Measurements from ENCODE around the gene STK38L.

DNA sequence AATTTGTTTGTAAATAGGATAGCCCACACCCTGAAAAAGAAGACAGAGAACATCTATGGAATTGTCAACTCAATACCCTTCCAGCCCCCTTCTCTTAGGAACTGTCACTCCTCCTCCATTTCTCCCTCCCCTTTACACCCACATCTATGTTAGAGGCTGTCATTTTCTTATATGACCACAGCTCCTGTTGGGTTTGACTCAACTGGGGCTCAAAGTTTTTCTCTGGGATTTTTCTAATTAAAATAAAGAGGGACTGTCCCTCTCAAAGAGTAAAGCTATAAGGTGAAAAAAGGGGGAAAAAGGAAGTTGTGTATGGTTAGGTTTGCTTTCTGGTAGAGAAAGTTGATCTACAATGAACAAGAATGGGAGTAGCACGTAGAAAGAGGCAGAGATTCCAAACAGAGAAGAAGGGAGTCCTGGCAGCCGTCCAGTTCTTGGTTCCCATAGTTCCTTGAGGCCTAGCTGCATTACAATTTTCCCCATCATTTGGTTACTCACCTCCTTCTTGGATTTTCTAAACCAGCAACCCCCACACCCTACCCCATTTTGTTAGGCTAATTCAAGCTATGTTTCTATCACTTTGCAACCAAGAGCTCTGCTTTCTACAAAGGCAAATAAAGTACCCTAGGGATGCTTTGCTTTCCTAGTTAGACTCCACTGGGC is 44.3 kb upstream of the STK38L start:
- TF ChIP-seq CTCF (IDR thresholded peaks at IDR 0.05), result no peak
- no peak for TF ChIP-seq PBX3 (IDR thresholded peaks at IDR 0.05)
- no peak for TF ChIP-seq YY1 (IDR thresholded peaks at IDR 0.05; ENCODE audit: low read depth)
- TF ChIP-seq POLR2AphosphoS5 (IDR thresholded peaks at IDR 0.05; ENCODE audit: low read depth, low read length), result no peak
- no peak for TF ChIP-seq GABPA (IDR thresholded peaks at IDR 0.05; ENCODE audit: low read depth)
